ENCODE data around the gene KCNK7.

The KCNK7 gene

GRCh38 chr11:65554057-65554818 lies 41.4 kb downstream of the KCNK7 start:
- DNase-seq, result no peak

- DNase-seq, result peak; percentile 42
Measured at GRCh38 chr11:65553301-65554001, 42.1 kb downstream of the KCNK7 start.

GRCh38 chr11:65552388-65552951 lies 43.1 kb downstream of the KCNK7 start:
- no peak for DNase-seq

- peak; percentile 86 for DNase-seq
Measured at GRCh38 chr11:65551572-65552387, 43.8 kb downstream of the KCNK7 start.

- DNase-seq, result no peak
Measured at GRCh38 chr11:65549096-65549495, 46.5 kb downstream of the KCNK7 start.

- no peak for DNase-seq
Measured at GRCh38 chr11:65548395-65548794, 47.2 kb downstream of the KCNK7 start.

GRCh38 chr11:65547446-65548125 lies 48.0 kb downstream of the KCNK7 start:
- no peak for DNase-seq

GRCh38 chr11:65546217-65546958 lies 49.2 kb downstream of the KCNK7 start:
- DNase-seq, result peak; percentile 93

GRCh38 chr11:65545853-65546216 lies 49.8 kb downstream of the KCNK7 start:
- no peak for DNase-seq
